BJ (cell line): ENCODE measurements around the gene AKR1C8. TPM values are rescaled to one million over a fixed set of nuclear protein-coding genes. Genes with fewer than 3 reads are reported as not detected.

Experiments used
- CTCF ChIA-PET: fragments of 350-600 bp; formaldehyde crosslinking; extraction: SDS; loops from one replicate; lab custom pipeline; 2021; ENCODE audit warnings: antibody characterized with exemption, inconsistent platforms; lab: Yijun Ruan, JAX
- POLR2A ChIA-PET: fragments of 300-600 bp; sonication (Branson Sonifier 250); formaldehyde crosslinking; extraction: SDS; loops from one replicate; lab custom pipeline; 2021; ENCODE audit warnings: antibody characterized with exemption; lab: Charles Lee
- DNase-seq: peaks from one replicate; pipeline ENCODE4 v3.0.0-alpha.2; 2011; ENCODE audit warnings: low read depth
- H3K27me3 ChIP-seq: 2 replicates; pipeline ENCODE4 v1.6.0; 2011; ENCODE audit warnings: low read length; ENCODE audit not compliant: control insufficient read depth, insufficient read depth
- H3K36me3 ChIP-seq: 2 replicates; pipeline ENCODE4 v1.5.1; 2011; ENCODE audit warnings: low read length; ENCODE audit not compliant: control insufficient read depth, insufficient read depth
- H3K4me3 ChIP-seq: 2 replicates; pipeline ENCODE4 v1.5.1; 2011; ENCODE audit warnings: low read depth, mild to moderate bottlenecking, control low read depth, low read length
- polyA plus RNA-seq: library from polyadenylated mRNA; depleted of rRNA; stranded (reverse); fragments of >200 nt; gene quantifications from 2 replicates; pipeline ENCODE4 v1.2.3, GENCODE V29; 2011; rRNA removed
- TF ChIP-seq, protein P1 (sequence below): IDR thresholded peaks from 2 replicates; pipeline ENCODE4 v1.5.1; 2011; ENCODE audit warnings: low read depth, mild to moderate bottlenecking, control low read depth, inconsistent platforms, low read length, moderate library complexity; ENCODE audit not compliant: insufficient read depth

Gene AKR1C8
- polyA plus RNA-seq, 1 experiment = not detected

GRCh38 chr10:5108658-5109416, 76.1 kb downstream of the AKR1C8 start:
- ChIA-PET POLR2A (no interaction called here), CTCF (no interaction called here)
- Histone ChIP-seq H3K27me3 (no peaks in the 10 kb centered on the region), H3K4me3 (no peak overlapping the region), H3K36me3 (no peaks in the 10 kb centered on the region)
- TF ChIP-seq, protein P1, sequence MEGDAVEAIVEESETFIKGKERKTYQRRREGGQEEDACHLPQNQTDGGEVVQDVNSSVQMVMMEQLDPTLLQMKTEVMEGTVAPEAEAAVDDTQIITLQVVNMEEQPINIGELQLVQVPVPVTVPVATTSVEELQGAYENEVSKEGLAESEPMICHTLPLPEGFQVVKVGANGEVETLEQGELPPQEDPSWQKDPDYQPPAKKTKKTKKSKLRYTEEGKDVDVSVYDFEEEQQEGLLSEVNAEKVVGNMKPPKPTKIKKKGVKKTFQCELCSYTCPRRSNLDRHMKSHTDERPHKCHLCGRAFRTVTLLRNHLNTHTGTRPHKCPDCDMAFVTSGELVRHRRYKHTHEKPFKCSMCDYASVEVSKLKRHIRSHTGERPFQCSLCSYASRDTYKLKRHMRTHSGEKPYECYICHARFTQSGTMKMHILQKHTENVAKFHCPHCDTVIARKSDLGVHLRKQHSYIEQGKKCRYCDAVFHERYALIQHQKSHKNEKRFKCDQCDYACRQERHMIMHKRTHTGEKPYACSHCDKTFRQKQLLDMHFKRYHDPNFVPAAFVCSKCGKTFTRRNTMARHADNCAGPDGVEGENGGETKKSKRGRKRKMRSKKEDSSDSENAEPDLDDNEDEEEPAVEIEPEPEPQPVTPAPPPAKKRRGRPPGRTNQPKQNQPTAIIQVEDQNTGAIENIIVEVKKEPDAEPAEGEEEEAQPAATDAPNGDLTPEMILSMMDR = no peak
- DNase-seq = no peak

- Histone ChIP-seq H3K4me3 (no peak overlapping the region), H3K27me3 (no peaks in the 10 kb centered on the region), H3K36me3 (no peaks in the 10 kb centered on the region)
- ChIA-PET POLR2A (no interaction called here), CTCF (interaction anchor here (0.9 to 3.1 kb wide), 2 partner anchors 10 to 258 kb away, joined by 3 to 10 read pairs; no protein-coding TSS in a partner anchor)
- TF ChIP-seq, protein P1 = no peak
- no peak for DNase-seq
Observed at GRCh38 chr10:5107860-5108526, 77.0 kb downstream of the AKR1C8 start.

GRCh38 chr10:5106553-5106952, 78.4 kb downstream of the AKR1C8 start:
- Histone ChIP-seq H3K36me3 (no peaks in the 10 kb centered on the region), H3K27me3 (no peaks in the 10 kb centered on the region), H3K4me3 (no peak overlapping the region)
- TF ChIP-seq, protein P1 = no peak
- ChIA-PET POLR2A (no interaction called here), CTCF (interaction anchor here (3.1 kb wide), 1 partner anchor 256 kb away, joined by 10 read pairs; no protein-coding TSS in a partner anchor)
- no peak for DNase-seq

DNA sequence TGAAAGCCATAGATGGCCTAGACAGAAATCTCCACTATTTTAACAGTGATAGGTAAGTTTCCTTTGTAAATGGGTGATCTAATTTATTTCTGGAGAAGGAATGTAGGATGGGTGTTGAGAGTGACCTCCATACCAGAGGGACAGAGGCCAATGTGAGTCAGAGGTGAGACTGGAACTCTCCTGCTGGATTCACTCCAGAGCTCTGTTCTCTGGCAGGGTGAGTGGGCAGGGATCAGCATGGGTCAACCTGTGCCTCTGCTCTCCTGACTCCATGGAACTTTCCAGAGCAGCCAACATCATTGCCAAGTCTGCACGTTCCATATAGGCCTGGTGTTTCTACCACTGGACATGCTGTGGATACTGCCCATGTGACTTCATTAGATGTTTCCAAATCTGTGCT, 79.3 kb downstream of the AKR1C8 start:
- Histone ChIP-seq H3K4me3 (no peak overlapping the region), H3K27me3 (no peaks in the 10 kb centered on the region), H3K36me3 (no peaks in the 10 kb centered on the region)
- ChIA-PET POLR2A (no interaction called here), CTCF (interaction anchor here (3.1 kb wide), 1 partner anchor 255 kb away, joined by 10 read pairs; no protein-coding TSS in a partner anchor)
- DNase-seq = no peak
- TF ChIP-seq, protein P1 = no peak

Other genes starting within 250 kb of the AKR1C8 start
- 4.0 and 4.2 TPM in 2 replicates for gene AKR1C1, start 221.7 kb downstream of the AKR1C8 start, polyA plus RNA-seq
- 0.37 and 0.98 TPM in 2 replicates for gene AKR1C2, start 181.3 kb downstream of the AKR1C8 start, polyA plus RNA-seq
- gene AKR1C3, start 90.7 kb downstream of the AKR1C8 start, polyA plus RNA-seq = 0.26 and 0.43 TPM in 2 replicates
- not detected in 2 replicates for gene AKR1C4, start 11.7 kb upstream of the AKR1C8 start, polyA plus RNA-seq
- not detected in 2 replicates for gene UCN3, start 179.8 kb upstream of the AKR1C8 start, polyA plus RNA-seq
- not detected in 2 replicates for gene TUBAL3, start 219.7 kb upstream of the AKR1C8 start, polyA plus RNA-seq
- 62.5 and 70.1 TPM in 2 replicates for gene NET1, start 227.4 kb upstream of the AKR1C8 start, polyA plus RNA-seq